Activated T-cell treated with anti-CD3 and anti-CD28 coated beads for 4 hours (primary cell): ENCODE data around the gene CCT6B.
"Not testable (repeated sequence)": the region's sequence is repeated elsewhere in the genome, so short reads cannot be mapped to it uniquely, and the experiment has no call there.

ENCODE experiments used
- DNase-seq: peaks from one replicate; pipeline ENCODE4 v3.0.0-alpha.2; 2020

The CCT6B gene

GRCh38 chr17:34961093-34961911 is at the start of gene CCT6B, which contains the start of gene ZNF830:
TSS of gene CCT6B (minus strand) at chr17:34961460. CDS start at chr17:34961393, 67 bp downstream.
TSS of gene ZNF830 (plus strand) at chr17:34961540. CDS start at chr17:34961567, 27 bp downstream.
- peak; percentile 89 for DNase-seq

GRCh38 chr17:35010093-35010492 is 48.8 kb upstream of the CCT6B start:
- no peak for DNase-seq

- DNase-seq: no peak
These were observed 45.7 kb upstream of the CCT6B start for GRCh38 chr17:35006961-35007360.

- no peak for DNase-seq
These were observed 45.1 kb upstream of the CCT6B start for GRCh38 chr17:35006345-35006744.

- no peak for DNase-seq
These were observed 42.5 kb upstream of the CCT6B start for GRCh38 chr17:35003778-35004177.

GRCh38 chr17:35002876-35003551 is 41.8 kb upstream of the CCT6B start:
- DNase-seq: no peak

GRCh38 chr17:35001549-35001948 is 40.3 kb upstream of the CCT6B start:
- no peak for DNase-seq

- DNase-seq: not testable (repeated sequence)
These were observed 39.7 kb upstream of the CCT6B start for GRCh38 chr17:35000965-35001364.

GRCh38 chr17:34999456-34999855 is 38.2 kb upstream of the CCT6B start:
- DNase-seq: no peak

GRCh38 chr17:34998205-34998604 is 36.9 kb upstream of the CCT6B start:
- DNase-seq: peak; percentile 71

- no peak for DNase-seq
These were observed 36.1 kb upstream of the CCT6B start for GRCh38 chr17:34997355-34997862.

- DNase-seq: no peak
These were observed 35.4 kb upstream of the CCT6B start for GRCh38 chr17:34996422-34997285.

- DNase-seq: no peak
These were observed 31.8 kb upstream of the CCT6B start for GRCh38 chr17:34993031-34993430.

- no peak for DNase-seq
These were observed 30.3 kb upstream of the CCT6B start for GRCh38 chr17:34991606-34992005.

GRCh38 chr17:34990921-34991365 is 29.7 kb upstream of the CCT6B start:
- DNase-seq: no peak

GRCh38 chr17:34989473-34989872 is 28.2 kb upstream of the CCT6B start:
- no peak for DNase-seq

- DNase-seq: no peak
These were observed 27.4 kb upstream of the CCT6B start for GRCh38 chr17:34988644-34989043.

GRCh38 chr17:34987232-34987631 is 26.0 kb upstream of the CCT6B start:
- DNase-seq: no peak

GRCh38 chr17:34981538-34982241 is 20.4 kb upstream of the CCT6B start:
- no peak for DNase-seq

GRCh38 chr17:34980681-34981537 is 19.6 kb upstream of the CCT6B start:
- DNase-seq: peak; percentile 68

- DNase-seq: peak; percentile 92
These were observed 19.1 kb upstream of the CCT6B start, which contains the start of gene LIG3 for GRCh38 chr17:34980353-34980680. TSS of gene LIG3 (plus strand) at chr17:34980512. CDS start at chr17:34983006, 2,494 bp downstream.
